Hematopoietic multipotent progenitor cell treated with erythropoietin and hydrocortisone succinate and interleukin-3 and kit ligand, for 4 days (in vitro differentiated cells): ENCODE data around the gene FNDC5.
A peak's percentile ranks its signal among the peaks of the same experiment; 100 is the strongest.

Experiments used
- DNase-seq: peaks from one replicate; pipeline ENCODE4 v3.0.0-alpha.2; 2015

Gene FNDC5

DNA sequence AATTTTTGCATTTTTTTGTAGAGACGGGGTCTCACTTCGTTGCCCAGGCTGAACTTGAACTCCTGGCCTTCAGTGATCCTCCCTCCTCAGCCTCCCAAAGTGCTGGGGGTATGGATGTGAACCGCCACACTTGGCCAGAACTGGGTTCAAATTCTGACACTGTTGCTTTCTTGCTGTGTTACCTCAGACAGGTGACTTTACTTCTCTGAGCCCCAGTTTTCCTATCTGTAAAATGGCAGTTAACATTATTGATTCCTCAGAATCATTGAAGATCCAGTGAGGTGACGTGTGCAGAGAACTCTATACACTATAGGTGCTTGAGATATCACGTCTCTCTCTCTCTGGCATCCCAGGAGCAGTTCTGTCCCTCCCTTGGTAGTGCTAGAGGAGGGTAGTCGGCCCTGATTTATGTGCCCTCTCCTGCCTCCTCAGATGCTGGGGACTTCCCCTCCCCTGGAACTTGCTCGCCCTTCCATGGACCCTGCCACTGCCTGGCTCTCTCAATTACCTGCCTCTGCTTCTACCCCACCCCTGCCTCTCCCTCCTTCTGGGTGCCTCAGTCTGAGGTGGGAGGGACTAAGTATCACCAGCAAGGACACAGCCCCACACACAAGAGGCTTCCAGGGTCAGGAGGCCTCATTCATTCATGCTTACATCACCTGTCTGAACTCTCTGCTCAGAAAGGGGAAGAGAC is 12.8 kb upstream of the FNDC5 start:
- no peak for DNase-seq

DNA sequence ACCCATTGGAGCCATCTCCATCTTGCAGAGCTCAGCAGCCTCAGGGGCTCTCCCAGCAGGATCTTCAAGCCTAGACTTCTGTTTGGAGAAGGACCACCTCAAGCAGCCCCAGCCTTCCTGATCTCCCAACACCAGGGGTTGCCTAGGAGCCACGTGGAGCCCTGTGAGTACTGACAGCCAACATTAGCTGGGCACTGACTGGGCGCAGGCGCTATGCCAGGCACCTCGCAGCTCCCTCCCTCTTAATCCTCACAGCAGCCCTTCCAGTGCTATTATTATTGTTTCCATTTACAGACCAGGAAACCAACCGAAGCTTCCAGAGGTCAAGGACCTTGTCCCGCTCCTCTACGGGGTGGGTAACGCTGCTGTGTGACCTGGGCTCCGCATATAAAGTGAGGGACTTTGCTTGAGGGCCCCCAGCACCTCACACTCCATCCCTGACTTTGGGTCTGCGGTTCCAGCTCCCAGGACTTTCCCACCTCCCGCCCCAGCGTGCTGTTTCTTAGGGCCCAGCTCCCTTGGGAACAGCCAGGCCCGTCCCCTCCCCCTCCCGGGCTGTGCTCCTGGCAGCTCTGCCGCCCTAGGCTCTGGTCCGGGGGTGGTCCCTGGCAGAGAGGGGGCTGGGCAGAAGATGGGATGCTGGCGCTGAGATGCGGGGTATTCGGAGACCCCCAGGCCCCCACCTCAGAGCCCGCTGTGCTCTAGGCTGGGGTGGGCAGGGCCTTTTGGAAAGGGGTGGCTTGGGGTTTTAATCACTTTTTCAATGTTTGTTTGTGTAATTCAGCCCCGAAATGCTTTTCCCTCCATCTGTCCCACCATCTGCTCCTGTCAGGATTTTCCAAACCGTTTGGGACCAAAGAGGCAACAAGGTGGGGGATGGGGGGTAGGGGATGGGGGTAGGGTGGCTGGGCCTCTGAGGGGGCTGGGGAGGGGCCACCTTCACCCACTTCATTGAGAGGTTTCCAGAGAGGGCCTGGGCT is 11.4 kb upstream of the FNDC5 start:
- no peak for DNase-seq

DNA sequence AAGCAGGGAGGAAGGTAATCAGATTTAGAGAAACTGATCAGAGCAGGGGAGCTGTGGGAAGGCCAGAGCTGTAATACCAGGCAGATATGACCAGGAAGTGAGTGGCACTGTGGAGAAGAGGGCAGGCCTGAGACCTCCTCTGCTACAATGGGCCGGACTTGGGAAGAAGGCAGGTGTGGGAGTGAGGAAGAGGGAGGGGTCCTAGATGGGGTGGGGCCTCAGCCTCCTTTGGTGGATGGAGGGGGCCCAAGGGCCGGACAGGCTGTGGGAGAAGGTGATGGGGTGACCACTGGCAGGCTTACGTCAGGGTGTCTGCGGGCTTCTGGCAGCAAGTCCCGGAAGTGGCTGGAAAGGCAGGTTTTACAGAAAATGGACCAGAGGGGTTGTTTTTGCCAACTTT is 10.6 kb upstream of the FNDC5 start:
- no peak for DNase-seq

DNA sequence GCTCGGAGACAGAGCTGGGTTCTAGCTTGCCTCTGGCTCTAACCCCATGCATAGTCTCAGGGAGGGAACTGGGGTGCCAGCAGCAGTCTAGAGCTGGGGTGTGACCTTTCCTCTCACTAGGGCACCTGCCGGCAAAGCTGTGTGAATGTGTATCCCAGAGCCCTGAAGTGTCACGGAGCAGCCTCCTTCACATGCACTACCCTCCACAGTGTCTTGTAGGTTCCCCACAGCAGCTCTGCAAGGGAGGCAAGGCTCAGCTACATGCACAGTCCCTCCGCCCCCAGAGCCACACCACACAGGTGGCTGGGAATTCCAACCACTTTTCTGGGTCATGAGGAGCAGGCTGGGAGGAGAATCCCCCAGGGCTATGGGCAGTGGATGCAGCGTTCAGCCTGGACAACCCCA is 7.9 kb upstream of the FNDC5 start:
- DNase-seq, result no peak

DNA sequence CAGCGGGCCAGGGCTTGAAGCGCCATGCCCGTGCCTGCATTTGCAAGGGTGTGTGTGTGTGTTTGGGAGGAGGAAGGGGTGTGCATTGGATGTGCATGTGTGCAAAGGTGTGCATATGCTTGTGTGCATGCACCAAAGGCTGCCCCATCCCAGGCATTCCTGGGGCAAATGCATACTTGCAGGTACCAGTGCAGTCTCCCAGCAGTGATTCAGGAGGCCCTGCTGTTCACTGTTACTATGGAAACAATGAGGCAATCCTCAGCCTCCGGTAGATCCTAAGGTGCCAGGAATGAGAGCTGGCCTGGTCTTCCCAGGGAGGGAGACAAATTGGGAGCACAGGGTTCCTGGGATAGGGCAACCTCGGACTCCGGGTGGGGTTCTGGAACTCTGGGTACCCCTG is 7.5 kb upstream of the FNDC5 start:
- no peak for DNase-seq

DNA sequence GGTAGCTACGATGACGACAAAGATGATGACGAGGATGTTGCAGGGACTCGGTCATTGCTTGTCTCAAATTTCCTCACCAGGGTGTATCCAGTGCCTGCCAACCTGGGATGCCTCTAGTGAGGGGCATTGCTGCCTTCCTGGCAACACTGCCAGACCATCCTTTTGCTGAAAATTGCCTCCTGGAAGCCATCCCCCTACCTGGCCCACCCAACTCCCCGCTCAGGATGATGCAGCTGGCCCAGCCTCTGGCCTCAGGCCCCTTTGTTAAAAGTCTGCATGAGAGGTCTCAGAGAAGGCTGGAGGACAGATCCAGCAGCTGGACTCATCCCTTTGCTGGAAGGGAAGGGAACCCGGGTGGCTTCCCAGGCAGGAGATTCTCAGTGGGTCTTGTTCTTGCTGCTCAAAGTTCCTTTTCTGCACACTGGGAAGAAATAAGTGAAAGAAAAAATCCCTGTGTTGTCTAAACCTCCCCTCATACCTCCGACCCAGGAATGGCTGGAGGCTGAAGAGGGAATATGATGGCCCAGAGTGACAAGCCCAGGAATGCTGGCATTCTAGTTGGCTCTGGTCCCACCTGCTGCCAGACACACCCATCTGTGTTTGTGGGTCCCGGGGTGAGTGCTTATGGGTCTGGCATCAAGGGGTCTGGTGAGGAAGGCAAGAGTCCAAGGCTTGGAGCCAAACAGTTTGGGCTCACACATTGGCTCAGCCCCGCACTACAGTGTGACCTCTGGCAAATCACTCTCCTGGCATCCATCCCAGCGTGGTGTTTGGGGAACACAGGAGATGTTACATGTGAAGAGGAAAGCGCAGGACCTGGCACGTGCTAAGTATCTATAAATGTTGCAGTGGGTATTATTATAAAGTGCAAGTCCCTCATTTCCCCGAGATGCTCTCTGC is 6.7 kb upstream of the FNDC5 start:
- no peak for DNase-seq

DNA sequence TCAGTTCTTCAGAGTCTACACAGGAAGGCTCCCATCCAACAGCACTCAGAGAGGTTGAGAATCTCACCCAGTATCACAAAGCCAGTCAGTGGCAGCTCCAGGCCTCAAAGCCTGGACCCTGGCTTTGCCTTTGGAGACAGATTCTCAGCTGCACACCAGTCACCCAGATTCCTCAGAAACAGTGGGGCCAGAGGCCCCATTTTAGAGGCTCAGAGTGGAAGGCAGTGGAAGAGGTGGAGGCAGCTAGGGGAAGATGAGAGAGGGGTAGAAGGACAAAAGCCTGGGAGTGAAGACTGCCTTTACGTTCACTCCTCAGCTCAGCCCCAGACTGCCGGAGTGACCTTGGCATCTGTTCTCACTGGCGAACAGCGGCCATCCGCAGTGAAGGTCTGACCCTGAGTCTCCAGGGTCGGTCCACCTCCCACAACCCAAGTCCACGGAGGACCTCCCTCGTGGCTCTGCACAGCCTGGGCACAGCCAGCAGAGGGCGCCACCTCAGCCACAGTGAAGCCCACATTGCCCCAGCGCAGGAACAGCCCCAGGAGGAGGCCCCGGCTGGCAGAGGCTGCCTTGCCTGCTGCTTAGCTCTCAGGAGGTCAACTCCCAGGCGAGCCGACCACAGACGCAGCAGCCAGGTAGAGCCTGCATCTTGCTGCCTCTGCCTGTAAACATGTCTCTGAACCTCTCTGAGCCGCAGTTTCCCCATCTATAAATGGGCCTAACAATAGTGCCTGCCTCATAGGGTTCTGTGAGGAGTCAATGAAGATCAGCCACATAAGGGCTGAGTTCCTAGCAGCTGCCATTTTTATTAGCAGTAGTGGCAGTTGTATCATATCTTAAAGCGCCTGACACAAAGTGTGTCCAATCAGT is 5.9 kb upstream of the FNDC5 start:
- peak; percentile 80 for DNase-seq

DNA sequence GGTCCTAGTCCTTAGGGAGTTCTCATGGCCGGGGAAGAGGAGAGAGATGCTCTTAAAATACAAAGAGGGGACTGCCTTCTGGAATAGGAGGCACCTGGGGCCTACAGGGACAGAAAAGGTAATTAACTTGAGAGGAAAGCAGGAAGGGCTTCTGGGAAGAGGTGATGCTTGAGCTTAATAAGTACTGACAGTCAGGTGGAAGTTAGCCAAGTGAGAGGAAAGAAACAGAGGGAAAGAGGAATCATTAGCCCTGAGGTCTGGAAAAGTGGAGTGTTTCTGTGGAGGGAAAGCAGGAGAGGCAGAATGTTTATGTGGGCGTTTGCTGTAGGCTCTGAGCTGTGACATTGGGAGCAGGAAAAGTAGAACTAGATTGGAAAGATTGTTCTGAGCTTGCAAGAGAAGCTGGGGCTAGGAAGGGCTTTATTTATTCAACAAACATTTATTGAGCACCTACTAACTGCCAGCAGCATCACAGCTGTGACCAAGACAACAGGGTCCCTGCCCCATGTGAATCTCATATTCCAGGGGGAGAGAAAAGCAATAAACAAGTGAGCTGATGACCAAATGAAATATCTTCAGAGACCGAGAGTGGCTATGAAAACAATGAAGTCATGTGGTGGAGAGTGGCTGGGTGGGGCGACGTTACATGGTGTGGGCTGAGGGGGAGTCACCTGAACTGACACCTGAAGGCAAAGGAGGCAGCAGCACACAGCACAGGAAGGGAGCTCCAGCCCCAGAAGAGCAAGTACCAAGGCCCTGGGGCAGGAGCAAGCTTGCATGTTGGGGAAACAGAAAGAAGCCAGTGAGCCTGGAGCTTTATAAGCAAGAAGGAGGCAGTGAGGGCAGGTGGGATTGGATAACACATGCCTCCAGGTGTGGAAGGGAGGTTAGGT is 4.4 kb upstream of the FNDC5 start:
- DNase-seq, result no peak

DNA sequence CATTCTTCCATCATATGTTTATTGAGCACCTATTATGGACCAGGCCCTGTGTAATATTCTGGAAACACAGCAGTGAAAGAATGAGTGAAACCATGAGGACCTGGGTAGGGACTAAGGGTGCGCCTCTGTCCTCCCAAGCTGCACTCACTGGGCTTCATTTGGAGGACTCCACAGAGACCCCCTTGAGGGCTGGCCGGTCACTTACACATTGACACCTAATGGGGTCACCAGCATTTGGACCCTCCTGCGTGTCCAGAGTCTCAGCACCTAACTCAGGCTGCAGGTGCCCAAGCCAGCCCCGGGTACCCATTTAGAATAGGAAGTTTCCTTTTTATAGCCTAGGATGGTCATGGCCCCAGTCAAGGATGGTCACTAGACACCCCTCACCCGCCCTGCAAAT is 2.8 kb upstream of the FNDC5 start:
- no peak for DNase-seq

DNA sequence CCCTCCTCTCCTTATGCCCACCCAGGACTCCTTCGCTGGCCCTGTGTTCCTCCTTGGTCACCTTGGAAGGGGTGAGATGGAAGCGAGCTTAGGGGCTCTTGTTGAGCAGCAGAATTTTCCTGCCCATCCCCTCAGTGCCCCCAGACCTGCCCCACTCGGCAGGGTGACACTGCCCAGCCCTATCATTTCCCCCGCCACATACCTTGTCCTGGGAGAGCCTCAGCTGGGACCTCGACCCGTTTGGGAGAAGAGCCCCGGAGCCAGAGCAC is 1.4 kb upstream of the FNDC5 start:
- no peak for DNase-seq

DNA sequence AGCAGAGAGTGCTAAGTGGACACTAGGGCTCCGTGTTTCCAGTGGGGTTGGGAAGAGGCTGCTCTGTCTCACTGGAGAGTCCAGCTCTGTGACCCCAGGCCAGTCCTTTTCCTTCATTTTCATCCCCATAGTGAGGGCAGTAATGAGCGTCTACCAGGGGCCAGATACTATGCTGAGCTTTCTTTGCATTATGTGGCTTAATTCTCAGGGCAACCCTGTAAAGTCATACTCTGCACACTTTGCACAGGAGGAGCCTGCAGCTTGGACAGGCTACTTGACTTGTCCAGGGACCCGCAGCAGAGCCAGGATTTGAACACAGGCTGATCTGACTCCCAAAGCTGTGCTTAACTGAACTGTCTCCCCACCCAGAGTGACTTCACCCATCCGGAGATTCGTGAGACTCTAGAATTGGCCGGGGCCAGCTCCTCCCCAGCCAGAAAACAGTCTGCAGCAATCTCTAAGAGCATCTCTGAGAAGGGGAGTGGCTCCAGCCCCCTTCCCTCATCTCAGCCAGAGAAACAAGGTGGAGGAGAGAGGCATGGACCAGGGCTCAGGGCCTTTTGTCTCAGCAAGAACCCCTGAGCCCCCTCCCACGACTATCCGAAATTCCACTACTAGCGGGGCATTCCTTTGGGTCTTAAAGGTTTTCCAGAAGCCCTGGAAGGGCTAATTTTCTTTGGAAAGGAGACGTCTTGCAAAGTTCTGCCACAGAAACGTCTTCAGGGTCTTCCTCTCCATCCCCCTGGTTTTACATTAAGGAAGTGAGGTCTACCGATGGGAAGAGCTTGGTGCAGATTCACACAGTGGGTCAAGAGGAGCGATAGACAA is 866 bp upstream of the FNDC5 start:
- DNase-seq, result no peak

DNA sequence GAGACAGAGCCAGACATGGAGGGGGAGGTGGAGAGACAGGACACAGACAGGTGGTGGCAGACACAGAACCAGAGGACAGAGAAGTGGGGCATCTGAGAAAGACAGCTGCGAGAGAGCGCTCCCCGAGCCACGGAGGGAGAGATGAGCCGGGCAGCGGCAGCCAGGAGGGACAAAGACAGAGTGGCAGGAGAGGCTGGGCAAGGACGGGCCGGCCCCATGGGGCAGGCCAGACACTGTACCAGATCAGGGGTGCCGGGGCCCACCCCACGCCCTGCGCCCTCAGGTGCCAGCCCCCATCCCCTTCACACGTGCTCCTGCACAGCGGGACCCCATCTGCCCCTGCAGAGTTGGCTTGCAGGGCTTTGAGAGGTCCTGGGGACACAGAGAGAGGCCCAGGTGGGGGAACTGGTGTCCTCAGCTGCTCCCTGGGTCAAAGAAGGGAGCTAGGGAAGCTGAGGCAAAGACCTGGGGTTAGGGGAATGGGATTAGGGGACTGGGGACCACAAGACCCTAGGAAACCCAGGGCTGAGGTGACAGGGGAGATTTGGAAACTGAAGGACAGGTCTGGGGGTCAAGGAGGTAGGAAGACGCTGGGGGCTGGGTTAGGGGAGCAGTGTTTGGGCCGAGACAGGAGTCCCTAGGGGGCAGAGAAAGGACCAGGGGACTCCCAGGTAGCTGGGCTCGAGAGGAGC is 643 bp downstream of the FNDC5 start:
- no peak for DNase-seq

DNA sequence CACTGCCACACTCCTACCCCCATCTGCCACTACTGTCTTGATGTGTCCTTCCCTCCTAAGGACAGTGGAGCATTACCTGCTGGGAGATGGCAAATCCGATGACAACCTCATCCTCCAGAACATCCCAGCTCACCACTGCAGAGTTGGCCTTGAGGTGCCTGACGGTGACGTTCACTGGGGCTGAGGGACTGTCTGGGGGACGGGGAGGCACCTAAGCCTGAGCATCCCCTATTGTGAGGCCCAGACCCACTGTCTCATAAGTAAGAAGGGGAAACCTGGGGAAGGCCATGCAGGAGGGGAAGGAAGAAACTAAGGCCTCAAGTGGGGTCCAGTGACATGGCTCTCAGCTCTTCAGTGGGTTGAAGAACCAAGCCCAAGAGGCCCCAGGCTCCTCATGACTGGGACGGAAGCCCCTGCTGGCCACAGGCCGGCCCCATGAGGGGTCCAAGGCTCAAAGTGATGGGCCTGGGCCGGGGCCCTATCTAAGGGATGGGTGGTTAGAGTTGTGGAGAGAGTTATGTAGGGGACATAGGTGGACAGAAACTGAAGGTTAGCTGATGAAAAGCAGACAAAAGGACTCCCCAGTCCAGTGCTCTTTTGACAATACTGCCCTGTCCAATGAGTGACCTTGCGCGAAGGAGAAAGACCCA is 1.8 kb downstream of the FNDC5 start:
- no peak for DNase-seq

DNA sequence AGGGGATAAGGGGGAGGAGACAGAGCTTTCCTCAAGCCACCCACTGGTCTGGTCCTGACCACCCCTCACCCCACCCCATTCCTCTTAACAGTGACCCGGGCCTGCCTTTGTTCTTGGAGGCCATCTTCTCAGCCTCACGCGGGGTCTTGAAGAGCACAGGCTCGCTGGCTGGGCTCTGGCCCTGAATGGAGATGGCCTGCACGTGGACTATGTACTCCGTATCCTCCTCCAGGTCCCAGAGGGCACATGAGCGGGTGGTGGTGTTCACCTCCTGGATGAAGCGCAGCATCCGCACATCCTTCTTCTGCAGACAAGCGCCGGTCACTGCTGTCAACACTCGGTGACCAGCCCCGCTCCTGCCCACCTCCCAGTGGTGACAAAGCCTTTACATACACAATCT is 2.6 kb downstream of the FNDC5 start:
- DNase-seq, result no peak

DNA sequence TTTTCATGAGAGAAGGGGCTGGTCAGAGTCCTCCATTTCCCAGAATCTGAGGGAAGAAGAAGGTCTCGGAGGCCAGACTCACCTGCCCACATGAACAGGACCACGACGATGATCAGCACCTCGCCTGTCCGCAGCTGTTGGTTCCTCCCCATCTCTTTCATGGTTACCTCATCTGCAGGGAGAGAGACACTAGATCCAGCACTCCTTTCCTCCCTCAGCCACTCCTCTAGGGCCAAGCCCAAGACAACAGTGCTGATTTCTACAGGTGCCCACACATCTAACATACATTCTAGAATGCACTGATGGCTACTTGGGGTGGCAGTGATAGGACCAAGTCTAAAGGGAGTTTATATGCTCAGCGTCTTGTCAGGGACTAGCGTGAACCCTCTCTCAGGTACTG is 3.0 kb downstream of the FNDC5 start:
- DNase-seq, result no peak

DNA sequence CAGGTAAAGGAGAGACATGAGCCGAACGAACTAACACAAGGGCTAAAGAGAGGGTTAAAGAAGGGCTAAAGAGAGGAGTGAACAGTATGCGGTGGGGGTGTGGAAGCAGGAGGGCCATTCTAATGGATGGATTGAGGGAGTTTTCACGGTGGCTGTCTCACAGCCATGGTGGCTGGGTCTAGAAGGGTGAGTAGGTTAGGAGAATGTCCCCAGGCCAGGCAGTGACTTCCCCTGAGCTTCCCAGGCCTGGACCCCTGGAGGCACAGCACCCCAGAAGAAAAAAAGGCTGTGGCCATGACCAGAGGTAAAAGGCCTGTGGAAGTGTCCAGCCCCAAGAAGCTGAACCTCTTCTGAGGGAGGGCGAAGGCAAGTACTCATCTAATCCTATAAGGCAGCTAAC is 3.6 kb downstream of the FNDC5 start:
- DNase-seq, result no peak

DNA sequence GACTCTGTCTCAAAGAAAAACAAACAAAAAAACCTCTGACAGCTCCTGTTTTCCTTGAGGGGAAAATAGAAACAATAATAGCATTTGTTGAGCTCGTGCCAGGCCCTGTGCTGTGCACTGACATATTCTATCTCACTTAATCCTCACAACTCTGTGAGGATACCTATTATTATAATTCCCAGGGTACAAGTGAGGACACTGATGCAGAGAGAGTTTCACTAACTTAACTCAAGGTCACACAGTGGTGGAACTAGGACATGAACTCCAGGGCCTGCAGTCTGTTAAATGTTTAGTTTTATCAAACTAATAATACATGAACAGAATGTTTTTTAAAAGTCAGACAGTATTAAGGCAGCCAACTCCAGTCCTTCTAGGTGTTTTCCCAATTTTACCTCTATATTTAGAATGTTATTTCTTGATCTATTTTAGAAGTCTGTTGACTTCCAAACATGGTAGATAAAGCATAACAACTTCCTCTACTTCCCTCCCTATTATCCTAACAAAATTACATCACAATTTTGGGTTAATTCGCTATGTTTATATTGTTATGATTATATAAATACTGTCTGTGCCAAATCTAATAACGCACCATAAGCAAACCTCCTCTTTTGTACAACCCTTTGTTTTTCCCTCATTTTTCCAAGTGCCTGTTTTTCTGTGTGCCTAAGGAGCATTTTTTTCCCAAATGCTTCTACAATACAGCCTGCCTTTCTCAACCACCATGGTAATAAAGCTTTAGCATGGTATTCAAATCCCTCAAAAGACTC is 4.9 kb downstream of the FNDC5 start:
- DNase-seq, result no peak

DNA sequence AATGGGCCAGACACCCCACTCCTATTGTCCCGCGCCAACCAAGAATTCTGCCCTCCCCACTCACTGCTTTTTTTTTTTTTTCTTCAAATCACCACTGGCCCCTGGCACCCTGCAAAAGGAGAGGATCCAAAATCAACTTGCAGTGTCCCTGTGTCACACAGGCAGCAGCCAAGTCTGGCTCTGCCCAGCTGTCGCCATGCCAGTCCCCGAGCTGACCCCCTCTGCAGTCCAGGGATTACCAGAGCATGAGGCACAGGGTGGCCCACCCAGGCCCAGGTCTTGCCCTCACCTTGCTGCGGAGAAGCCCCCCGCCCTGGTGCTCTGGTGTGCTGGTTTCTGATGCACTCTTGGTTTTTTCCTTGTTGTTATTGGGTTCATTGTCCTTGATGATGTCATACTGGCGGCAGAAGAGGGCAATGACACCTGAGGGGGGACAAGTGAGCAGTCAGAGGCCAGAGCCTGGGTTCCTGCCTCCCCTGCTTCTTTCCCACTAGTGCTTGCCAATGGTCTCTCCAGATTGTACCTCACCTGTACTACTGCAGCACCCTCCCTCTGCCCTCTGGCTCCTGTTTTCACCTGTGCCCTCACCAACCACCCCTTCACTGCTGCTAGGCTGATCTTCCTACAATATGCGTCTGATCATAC is 6.2 kb downstream of the FNDC5 start:
- DNase-seq, result no peak
